Activated CD8-positive, alpha-beta T cell treated with anti-CD3 and anti-CD28 coated beads, Interleukin-2, amount 10 ng/mL, durations not matched to agents 7 days and 5 days (primary cell): ENCODE results near the gene CSTA. TPM values are rescaled to one million over a fixed set of nuclear protein-coding genes. Genes with fewer than 3 reads are reported as not detected.

ENCODE experiments used
- ATAC-seq: fragments of 150-1000 bp; cut with Tn5 transposase; one replicate; pipeline ENCODE4 v1.10.0; 2021; ENCODE audit warnings: moderate library complexity
- CTCF ChIA-PET: fragments of 350-600 bp; sonication (Branson Sonifier 250); formaldehyde crosslinking; loops from one replicate; lab custom pipeline; 2021; ENCODE audit warnings: antibody characterized with exemption; lab: Charles Lee
- POLR2A ChIA-PET: fragments of 350-600 bp; sonication (Branson Sonifier 250); formaldehyde crosslinking; loops from one replicate; lab custom pipeline; 2021; ENCODE audit warnings: antibody characterized with exemption; lab: Charles Lee
- DNase-seq: peaks from one replicate; pipeline ENCODE4 v3.0.0-alpha.2; 2020
- H3K27ac Mint-ChIP-seq: one replicate; pipeline ENCODE4 v1.8.0; 2021; ENCODE audit warnings: mild to moderate bottlenecking, mixed read lengths
- H3K27me3 Mint-ChIP-seq: one replicate; pipeline ENCODE4 v1.8.0; 2021; ENCODE audit warnings: low read depth, mixed read lengths
- H3K36me3 Mint-ChIP-seq: one replicate; pipeline ENCODE4 v1.8.0; 2021; ENCODE audit warnings: low read depth, mixed read lengths
- H3K4me1 Mint-ChIP-seq: one replicate; pipeline ENCODE4 v1.8.0; 2021; ENCODE audit warnings: low read depth, mixed read lengths
- H3K4me3 Mint-ChIP-seq: one replicate; pipeline ENCODE4 v1.8.0; 2021; ENCODE audit warnings: mild to moderate bottlenecking, mixed read lengths
- H3K9me3 Mint-ChIP-seq: one replicate; pipeline ENCODE4 v1.8.0; 2022; ENCODE audit warnings: mixed read lengths; ENCODE audit not compliant: insufficient read depth
- total RNA-seq, 2 experiments: library from RNA; stranded (reverse); gene quantifications; one replicate each; pipeline ENCODE4 v1.2.3, GENCODE V29; 2021

Gene CSTA
- total RNA-seq, 2 experiments from 2014 or later: not detected

DNA sequence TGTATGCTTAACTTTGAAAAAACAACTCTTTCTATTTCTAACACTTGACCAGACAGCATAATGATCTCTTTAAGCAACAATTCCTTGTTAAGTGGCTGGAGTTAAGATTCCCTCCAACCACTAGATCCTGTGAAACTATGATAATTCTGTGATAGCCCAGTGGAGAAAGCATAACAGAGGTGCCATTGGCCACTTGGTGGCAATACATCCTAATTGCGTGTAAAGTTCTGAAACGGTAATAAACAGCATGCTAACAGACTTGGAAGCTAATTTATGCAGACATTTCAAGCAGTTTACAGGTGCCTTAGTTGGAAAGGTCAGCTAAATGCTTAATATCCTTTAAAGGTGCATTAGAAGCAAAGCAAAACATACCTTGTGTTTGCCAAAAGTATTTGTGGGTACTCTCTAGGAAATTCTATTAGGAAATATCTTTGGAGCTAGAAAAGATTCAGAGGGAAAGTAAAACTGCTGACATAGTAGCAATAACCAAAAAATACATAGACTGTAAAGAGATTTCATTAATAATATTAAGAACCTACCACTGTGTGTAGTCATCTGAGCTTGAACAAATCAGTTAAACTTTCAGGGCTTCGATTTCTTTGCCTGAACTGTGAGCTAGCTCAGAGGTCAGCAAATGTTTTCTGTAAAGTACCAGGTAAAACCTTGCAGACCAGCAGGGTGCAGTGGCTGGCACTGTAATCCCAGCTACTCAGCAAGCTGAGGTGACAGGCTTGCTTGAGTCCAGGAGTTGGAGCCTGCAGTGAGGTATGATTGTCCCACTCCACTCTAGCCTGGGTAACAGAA is 19.0 kb upstream of the CSTA start:
- peaks cover 16% of the 10 kb centered on the region for H3K27me3 Mint-ChIP-seq
- DNase-seq (no peak), ATAC-seq (no peak)
- H3K36me3 Mint-ChIP-seq: no peaks in the 10 kb centered on the region
- peaks cover 3% of the 10 kb centered on the region for H3K4me1 Mint-ChIP-seq
- H3K4me3 Mint-ChIP-seq: no peak overlapping the region
- H3K27ac Mint-ChIP-seq: no peak overlapping the region
- no peaks in the 10 kb centered on the region for H3K9me3 Mint-ChIP-seq
- POLR2A ChIA-PET: interaction anchor here (1.0 kb wide), 1 partner anchor 78 kb away, joined by 3 read pairs; the partner anchor contains the start of gene FAM162A
- CTCF ChIA-PET: interaction anchor here (0.7 to 3.5 kb wide), 24 partner anchors 12 to 760 kb away, joined by 3 to 24 read pairs (median 4); partner anchors contain the start of genes FAM162A and MIX23

DNA sequence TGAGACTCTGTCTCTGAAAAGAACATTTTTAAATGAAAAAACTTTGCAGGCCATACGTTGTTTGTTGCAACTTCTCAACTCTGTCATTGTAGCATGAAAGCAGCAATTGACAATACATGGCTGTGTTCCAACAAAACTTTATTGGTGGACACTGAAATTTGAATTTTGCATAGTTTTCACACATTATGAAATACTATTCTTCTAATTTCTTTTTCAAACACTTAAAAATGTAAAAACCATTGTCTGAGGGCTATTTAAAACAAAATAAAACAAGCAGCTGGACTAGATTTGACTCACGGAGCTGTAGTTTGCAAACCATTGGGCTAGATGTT is 18.5 kb upstream of the CSTA start:
- ChIA-PET CTCF (interaction anchor here (0.7 to 3.5 kb wide), 19 partner anchors 11 to 760 kb away, joined by 3 to 24 read pairs (median 7); partner anchors contain the start of genes FAM162A and MIX23), POLR2A (interaction anchor here (1.0 kb wide), 1 partner anchor 77 kb away, joined by 3 read pairs; the partner anchor contains the start of gene FAM162A)
- no peak overlapping the region for H3K4me3 Mint-ChIP-seq
- no peaks in the 10 kb centered on the region for H3K36me3 Mint-ChIP-seq
- ATAC-seq (no peak), DNase-seq (no peak)
- no peak overlapping the region for H3K27ac Mint-ChIP-seq
- H3K9me3 Mint-ChIP-seq: no peaks in the 10 kb centered on the region
- H3K4me1 Mint-ChIP-seq: no peaks in the 10 kb centered on the region
- peaks cover 21% of the 10 kb centered on the region for H3K27me3 Mint-ChIP-seq

DNA sequence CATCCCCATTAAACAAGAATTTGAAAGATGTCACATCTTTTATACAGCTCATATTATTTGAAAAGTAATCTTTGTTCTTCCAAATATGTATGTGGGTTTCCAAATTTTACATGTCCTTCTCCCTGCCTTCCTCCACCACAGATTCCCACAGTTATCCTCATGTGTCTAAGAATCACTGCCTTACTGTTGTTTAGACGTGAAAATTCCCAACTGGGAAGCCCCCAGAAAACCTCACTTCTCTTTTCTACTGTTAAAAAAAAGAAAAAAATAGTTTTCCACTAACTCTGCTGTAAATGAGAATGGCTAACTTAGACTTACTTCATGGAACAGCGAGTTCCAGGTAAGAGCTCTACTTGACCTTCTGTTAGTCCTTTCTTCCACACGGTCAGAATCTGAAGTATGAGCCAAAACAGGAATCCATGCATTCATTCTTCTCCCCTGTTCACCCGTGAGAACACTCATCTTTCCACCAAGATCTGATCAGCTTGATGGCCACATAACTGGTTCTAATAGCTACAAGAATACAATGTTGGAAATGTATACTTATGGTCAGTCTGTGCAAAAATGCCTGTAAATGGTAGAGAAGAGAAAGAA is 17.9 kb upstream of the CSTA start:
- no peaks in the 10 kb centered on the region for H3K9me3 Mint-ChIP-seq
- H3K36me3 Mint-ChIP-seq: no peaks in the 10 kb centered on the region
- H3K27me3 Mint-ChIP-seq: peaks cover 21% of the 10 kb centered on the region
- no peaks in the 10 kb centered on the region for H3K4me1 Mint-ChIP-seq
- no peak overlapping the region for H3K27ac Mint-ChIP-seq
- no peak overlapping the region for H3K4me3 Mint-ChIP-seq
- DNase-seq (no peak), ATAC-seq (no peak)
- ChIA-PET POLR2A (no interaction called here), CTCF (interaction anchor here (0.9 to 3.5 kb wide), 14 partner anchors 12 to 371 kb away, joined by 3 to 24 read pairs (median 8); partner anchors contain the start of genes FAM162A and MIX23)

DNA sequence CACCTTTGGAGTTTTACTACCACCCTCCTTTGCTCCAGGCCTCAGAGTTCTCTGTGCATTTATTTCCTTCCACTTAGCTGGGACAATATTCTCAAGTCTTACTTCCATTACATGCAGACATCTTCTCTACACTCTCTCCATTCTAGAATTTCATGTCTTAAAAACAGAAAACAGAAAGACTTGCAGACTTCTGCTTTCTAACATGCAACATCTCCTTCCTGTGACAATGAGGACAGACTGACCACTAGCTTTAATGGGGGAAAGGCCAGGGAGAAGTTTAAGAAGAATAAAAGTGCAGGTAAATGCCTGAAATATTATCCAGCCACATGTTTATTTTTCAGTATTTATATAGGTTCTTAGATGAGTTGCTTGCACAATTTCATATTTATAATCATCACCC is 17.1 kb upstream of the CSTA start:
- ChIA-PET POLR2A (no interaction called here), CTCF (interaction anchor here (1.2 to 3.5 kb wide), 7 partner anchors 11 to 207 kb away, joined by 3 to 24 read pairs (median 16); partner anchors contain the start of gene FAM162A)
- H3K27ac Mint-ChIP-seq: no peak overlapping the region
- no peaks in the 10 kb centered on the region for H3K36me3 Mint-ChIP-seq
- ATAC-seq (no peak), DNase-seq (no peak)
- H3K4me1 Mint-ChIP-seq: peaks cover 6% of the 10 kb centered on the region
- H3K4me3 Mint-ChIP-seq: no peak overlapping the region
- no peaks in the 10 kb centered on the region for H3K9me3 Mint-ChIP-seq
- H3K27me3 Mint-ChIP-seq: peaks cover 21% of the 10 kb centered on the region

DNA sequence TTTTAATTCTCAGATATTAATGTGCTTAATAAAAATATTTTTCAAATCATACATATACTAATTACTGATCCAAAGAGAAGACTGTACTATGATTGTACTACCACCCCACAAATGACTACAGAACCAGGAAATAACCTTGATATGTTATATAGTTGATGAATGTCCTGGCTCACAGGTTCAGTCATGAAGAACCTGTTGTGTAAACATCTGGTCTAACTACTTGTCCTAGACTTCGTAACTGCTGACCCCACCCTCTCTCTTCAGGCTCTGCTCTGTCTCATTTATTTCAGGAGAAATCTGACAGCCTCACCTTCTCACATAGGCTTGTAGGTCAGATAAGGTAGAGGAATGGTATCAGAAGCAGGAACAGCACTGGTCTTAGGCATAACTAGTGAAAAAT is 14.7 kb upstream of the CSTA start:
- H3K27me3 Mint-ChIP-seq: peaks cover 22% of the 10 kb centered on the region
- CTCF ChIA-PET: interaction anchor here (1.0 to 1.1 kb wide), 3 partner anchors 11 to 209 kb away, joined by 3 read pairs; no protein-coding TSS in a partner anchor
- peaks cover 9% of the 10 kb centered on the region for H3K4me1 Mint-ChIP-seq
- H3K36me3 Mint-ChIP-seq: no peaks in the 10 kb centered on the region
- POLR2A ChIA-PET: no interaction called here
- DNase-seq (no peak), ATAC-seq (no peak)
- no peak overlapping the region for H3K4me3 Mint-ChIP-seq
- no peak overlapping the region for H3K27ac Mint-ChIP-seq
- no peaks in the 10 kb centered on the region for H3K9me3 Mint-ChIP-seq

DNA sequence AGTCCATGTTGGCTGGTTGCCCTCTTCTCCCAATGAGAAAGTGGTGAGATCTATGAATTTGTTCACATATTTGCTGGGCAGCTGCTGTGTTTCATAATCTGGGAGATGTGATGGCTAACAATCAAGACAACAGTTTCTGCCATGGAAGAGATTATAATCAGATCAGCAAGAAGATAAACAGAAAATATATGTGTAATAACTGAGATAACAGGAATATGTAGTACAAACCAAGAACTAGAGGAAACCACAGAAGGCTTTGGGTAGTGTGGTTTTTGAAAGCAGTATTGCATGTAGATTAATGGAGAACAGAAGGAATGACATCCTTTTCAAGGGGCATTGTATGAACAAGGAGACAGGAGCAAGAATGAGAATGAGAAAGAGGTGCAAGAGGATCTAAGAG is 12.2 kb upstream of the CSTA start:
- H3K27ac Mint-ChIP-seq: peak overlapping the region; percentile 4
- ChIA-PET POLR2A (no interaction called here), CTCF (interaction anchor here (0.6 to 1.2 kb wide), 5 partner anchors 8 to 415 kb away, joined by 3 to 5 read pairs (median 4); no protein-coding TSS in a partner anchor)
- H3K27me3 Mint-ChIP-seq: peaks cover 23% of the 10 kb centered on the region
- no peak for DNase-seq
- no peaks in the 10 kb centered on the region for H3K9me3 Mint-ChIP-seq
- H3K4me1 Mint-ChIP-seq: peaks cover 9% of the 10 kb centered on the region
- no peaks in the 10 kb centered on the region for H3K36me3 Mint-ChIP-seq
- H3K4me3 Mint-ChIP-seq: no peak overlapping the region
- ATAC-seq: peak; percentile 49

DNA sequence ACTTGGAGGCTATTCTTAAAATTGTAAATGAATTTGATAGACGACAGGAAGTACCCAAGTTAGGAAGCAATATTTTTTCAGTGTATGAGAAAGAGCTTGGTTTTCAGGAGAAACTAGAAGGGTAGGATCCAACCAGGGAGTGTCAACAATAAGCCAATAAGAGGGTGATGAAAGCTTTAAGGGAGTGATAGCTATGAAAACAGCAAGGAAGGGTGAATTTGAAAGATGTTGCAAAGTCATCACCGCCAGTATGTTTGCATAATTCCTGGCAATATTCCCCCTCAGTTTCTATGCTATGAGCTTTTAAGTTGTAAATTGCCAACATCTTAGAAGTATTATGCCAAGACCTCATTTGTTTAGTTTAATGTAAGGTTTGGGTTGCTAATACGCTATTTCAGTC is 11.8 kb upstream of the CSTA start:
- Mint-ChIP-seq H3K9me3 (no peaks in the 10 kb centered on the region), H3K36me3 (no peaks in the 10 kb centered on the region), H3K27ac (no peak overlapping the region), H3K4me1 (peaks cover 12% of the 10 kb centered on the region), H3K27me3 (peaks cover 23% of the 10 kb centered on the region), H3K4me3 (no peak overlapping the region)
- ATAC-seq: no peak
- DNase-seq: no peak
- CTCF ChIA-PET: interaction anchor here (0.6 to 1.2 kb wide), 6 partner anchors 9 to 212 kb away, joined by 3 to 5 read pairs (median 3); no protein-coding TSS in a partner anchor
- POLR2A ChIA-PET: interaction anchor here (1.4 kb wide), 1 partner anchor 9 kb away, joined by 4 read pairs; no protein-coding TSS in a partner anchor

DNA sequence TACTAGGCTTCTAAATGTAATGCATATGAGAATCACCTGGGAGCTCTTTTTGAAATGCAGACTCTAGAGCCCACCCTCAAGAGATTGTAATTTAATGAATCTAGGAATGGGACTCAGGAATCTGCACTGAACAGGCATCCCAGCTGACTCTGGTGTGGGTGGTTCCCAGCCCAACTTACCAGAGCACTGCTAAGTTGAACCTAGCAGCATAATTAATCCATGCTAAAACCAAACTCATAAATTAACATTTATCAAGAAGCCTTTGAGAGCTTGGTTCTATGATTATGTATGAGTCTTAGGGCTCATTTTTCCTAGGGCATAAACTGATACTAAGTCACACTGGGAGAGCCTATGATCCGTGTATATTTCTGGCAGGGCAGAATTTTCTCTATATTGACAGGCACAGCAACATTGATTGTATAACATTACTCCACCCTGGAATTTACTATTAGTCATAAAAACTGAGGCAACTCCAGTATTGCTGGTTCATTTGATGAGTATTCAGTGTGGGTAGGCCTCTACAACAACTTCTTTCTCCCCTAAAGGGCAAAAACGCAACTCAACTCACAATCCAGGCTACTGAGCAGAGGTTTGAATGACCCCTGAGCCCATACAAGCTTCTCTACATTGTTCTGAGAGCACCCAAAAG is 10.7 kb upstream of the CSTA start:
- POLR2A ChIA-PET: interaction anchor here (1.4 kb wide), 1 partner anchor 8 kb away, joined by 4 read pairs; no protein-coding TSS in a partner anchor

DNA sequence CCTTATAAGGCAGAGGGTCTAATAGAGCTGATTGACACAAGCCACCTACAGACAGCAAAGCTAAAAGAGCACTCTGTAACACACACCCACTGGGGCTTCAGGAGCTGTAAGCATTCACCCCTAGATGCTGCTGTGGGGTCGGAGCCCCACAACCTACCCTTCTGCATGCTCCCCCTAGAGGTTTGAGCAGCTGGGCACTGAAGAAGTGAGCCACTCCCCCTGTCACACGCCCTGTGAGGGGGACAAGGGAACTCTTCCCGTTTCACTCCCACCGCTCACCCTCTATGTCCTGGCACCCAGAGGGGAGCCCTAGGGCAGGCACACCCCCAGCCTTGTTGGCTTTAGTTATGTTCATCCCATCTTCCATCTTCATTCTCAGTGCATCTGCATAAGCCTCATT is 9.4 kb upstream of the CSTA start:
- no peak for ATAC-seq
- Mint-ChIP-seq H3K36me3 (no peaks in the 10 kb centered on the region), H3K27ac (no peak overlapping the region), H3K4me1 (peaks cover 15% of the 10 kb centered on the region), H3K27me3 (peaks cover 16% of the 10 kb centered on the region), H3K9me3 (peaks cover 17% of the 10 kb centered on the region), H3K4me3 (no peak overlapping the region)
- CTCF ChIA-PET: no interaction called here
- no peak for DNase-seq
- POLR2A ChIA-PET: no interaction called here

More for the DNA sequence above, 10.7 kb upstream of the CSTA start:
- no peak for DNase-seq
- no peak overlapping the region for H3K4me3 Mint-ChIP-seq
- CTCF ChIA-PET: interaction anchor here (0.8 to 1.7 kb wide), 4 partner anchors 55 to 765 kb away, joined by 3 to 4 read pairs (median 3); partner anchors contain the start of gene FAM162A
- no peaks in the 10 kb centered on the region for H3K36me3 Mint-ChIP-seq
- no peak for ATAC-seq
- H3K4me1 Mint-ChIP-seq: peaks cover 15% of the 10 kb centered on the region
- H3K27ac Mint-ChIP-seq: no peak overlapping the region
- peaks cover 7% of the 10 kb centered on the region for H3K9me3 Mint-ChIP-seq
- peaks cover 20% of the 10 kb centered on the region for H3K27me3 Mint-ChIP-seq

DNA sequence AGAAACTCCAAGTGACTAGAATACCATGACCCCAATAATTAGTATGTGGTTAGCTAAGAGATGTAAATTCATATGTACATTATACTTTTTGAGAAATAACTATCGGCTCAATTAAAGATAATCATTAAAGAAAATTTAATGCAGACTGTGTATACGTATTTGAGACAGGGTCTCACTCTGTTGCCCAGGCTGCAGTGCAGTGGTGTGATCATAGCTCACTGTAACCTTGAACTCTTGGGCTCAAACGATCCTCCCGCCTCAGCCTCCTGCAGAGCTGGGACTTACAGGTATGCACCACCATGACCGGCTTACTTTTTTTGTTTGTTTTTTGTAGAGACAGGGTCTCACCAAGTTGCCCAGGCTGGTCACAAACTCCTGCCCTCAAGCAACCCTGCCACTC is 8.7 kb upstream of the CSTA start:
- ChIA-PET CTCF (interaction anchor here (0.6 kb wide), 1 partner anchor 770 kb away, joined by 3 read pairs; no protein-coding TSS in a partner anchor), POLR2A (no interaction called here)

DNA sequence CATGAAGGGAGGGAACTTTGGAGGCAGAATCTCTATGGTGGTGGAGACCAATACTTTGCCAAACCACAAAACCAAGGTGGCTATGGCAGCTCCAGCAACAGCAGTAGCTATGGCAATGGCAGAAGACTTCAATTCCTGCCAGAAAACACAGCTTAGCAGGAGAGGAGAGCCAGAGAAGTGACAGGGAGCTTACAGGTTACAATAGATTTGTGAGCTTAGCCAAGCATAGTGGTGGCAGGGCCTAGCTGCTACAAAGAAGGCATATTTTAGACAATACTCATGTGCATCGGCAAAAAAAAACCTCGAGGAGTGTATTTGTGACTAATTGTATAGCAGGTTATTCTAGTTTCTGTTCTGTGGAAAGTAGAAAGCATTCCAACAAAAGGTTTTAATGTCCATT is 6.4 kb upstream of the CSTA start:
- ATAC-seq (no peak), DNase-seq (no peak)
- Mint-ChIP-seq H3K27ac (no peak overlapping the region), H3K9me3 (peaks cover 18% of the 10 kb centered on the region), H3K36me3 (no peaks in the 10 kb centered on the region), H3K27me3 (peaks cover 8% of the 10 kb centered on the region), H3K4me3 (no peak overlapping the region), H3K4me1 (peaks cover 29% of the 10 kb centered on the region)
- CTCF ChIA-PET: interaction anchor here (0.9 to 1.0 kb wide), 2 partner anchors 11 to 12 kb away, joined by 3 read pairs; no protein-coding TSS in a partner anchor
- POLR2A ChIA-PET: interaction anchor here (0.6 kb wide), 1 partner anchor 772 kb away, joined by 5 read pairs; no protein-coding TSS in a partner anchor

More for the DNA sequence above, 8.7 kb upstream of the CSTA start:
- Mint-ChIP-seq H3K27ac (no peak overlapping the region), H3K27me3 (peaks cover 9% of the 10 kb centered on the region), H3K36me3 (no peaks in the 10 kb centered on the region), H3K4me1 (peaks cover 20% of the 10 kb centered on the region), H3K9me3 (peaks cover 18% of the 10 kb centered on the region), H3K4me3 (no peak overlapping the region)
- no peak for DNase-seq
- no peak for ATAC-seq
